EL (cell line): ENCODE results near the gene GPR107.

Source experiments
- DNase-seq: peaks from one replicate; pipeline ENCODE4 v3.0.0-alpha.2; 2016

Gene GPR107

DNA sequence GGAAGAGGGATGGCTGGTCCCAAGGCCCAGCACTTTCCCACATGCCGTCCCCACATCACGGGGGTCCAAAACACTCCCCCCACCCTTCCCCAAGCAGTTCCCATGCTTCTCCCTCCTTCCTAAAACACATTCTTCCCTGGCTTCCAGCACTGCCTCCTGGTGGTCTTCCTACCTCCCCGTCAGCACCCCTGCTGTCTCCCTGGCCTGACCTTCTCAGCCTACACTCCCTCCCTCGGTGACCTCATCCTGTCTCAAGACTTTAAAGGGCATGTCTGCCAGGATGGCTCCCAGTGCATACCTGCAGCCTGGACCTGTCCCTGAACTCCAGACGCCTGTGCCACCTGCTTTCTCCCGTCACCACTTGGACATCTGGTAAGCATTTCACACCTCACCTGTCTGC is 114.2 kb downstream of the GPR107 start:
- DNase-seq: no peak

DNA sequence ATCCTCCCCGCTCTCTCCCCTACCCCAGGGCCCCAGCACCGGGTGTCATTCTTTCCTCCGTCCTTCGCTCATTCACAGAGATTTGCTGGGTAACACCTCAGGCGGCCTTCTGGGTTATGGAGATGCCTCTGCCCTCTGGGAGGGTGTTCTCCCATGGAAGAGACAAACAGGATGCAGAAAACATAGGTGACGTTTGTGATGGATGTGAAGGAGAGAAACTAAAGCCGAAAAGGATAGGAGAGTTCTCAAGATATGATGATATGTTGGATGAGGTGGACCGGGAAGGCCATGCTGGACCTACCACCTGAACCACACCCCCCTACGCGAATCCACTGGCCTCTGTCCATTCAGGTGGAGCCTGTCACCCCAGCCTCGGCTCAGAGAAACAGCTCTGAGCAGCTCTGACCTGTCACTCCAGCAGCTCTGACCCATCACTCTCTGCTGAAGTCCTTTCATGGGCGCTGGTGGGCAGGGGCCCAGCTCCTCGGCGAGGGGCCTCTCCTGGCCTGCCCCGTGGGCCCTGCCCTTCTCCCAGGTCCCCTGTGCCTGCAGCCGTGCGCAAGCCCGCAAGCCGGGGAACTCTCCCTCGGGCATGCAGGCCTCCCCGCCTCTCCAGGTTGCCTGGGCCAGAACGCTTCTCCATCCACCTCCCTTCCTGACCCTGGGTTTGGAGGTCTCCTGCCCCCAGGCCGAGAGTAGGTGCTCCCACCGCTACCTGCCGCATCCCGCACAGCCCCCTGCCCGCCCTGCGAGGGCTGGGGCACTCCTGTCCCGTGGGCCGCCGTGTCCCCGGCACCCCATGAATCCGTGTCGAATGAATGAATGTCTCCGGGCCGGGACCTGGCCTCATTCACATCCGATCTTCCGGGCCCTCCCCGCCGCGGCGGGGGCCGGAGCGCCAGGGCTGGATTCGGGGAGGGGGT is 117.8 kb downstream of the GPR107 start:
- no peak for DNase-seq

DNA sequence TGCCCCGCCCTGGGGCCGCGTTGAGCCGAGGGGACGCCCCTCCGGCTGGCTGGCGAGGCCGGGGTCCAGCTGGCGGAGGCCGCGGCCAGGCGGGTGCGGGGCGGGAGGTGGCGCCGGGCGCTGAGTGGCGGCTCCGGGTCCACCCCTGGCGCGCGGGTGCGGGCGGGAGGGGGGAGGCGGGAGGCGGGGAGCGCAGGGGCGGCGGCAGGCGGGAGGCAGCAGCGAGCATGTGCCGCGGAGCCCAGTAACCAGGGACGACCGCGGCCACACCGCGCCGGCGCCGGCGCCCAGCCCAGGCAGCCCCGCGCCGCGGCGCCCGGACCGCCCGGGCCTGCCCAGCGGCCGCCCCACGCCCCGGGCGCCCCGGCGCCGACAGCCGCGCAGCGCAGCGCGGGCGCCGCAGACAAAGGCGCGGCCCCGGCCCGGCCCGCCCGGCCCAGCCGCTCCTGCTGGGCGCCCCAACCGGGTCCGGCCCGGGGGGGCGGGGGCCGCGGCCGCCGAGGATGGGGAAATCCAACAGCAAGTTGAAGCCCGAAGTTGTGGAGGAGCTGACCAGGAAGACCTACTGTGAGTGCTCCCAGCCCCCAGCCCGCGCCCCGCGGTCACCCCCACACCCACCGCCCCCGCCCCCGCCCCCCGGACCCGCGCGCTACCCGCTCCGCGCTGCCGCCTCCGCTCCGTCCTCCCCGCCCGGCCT is 118.6 kb downstream of the GPR107 start, which contains the start of gene NCS1:
Gene NCS1, plus strand, starts transcription at position 244 of the 697 bp plus-strand sequence. Its CDS starts 260 bp downstream, at position 504.
- peak; percentile 74 for DNase-seq

DNA sequence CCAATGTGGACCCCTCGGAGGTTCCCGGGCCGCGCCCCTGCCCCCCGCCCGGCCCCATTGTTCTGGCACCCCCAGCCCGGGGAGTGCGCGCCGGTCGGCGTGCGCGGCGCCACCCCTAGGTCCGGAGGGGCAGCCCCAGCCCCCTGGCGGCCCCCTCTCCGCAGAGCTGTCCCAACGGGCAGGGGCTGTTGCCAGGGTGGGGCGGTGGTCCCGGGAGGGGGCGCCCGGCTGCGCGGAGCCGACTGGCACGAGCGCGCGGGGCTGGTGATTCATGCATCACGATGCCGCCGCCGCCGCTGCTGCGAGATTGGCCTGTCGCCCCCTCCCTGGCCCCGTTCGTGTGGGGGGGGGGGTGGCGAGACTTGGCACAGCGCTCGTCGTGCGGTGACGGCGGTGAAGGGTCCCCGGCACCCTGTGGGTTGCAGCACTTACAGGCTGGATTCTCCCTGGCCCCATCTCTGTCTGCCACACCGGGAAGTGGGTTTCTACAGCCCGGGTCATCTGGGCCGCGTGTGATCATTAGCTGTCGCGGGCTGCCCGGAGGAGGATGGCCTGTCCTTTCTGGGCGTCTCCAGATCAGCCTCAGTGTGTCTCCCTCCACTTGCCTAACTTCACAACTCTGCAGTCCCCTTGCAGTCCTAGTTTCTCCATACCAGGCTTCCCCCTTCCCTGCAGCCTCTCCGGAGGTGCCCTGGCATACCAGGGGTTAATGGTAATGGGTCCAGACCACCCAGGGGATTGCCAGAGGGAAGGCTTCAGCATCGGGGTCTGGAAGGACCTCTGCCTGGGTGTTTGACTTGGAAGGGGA is 119.4 kb downstream of the GPR107 start:
- peak; percentile 37 for DNase-seq

DNA sequence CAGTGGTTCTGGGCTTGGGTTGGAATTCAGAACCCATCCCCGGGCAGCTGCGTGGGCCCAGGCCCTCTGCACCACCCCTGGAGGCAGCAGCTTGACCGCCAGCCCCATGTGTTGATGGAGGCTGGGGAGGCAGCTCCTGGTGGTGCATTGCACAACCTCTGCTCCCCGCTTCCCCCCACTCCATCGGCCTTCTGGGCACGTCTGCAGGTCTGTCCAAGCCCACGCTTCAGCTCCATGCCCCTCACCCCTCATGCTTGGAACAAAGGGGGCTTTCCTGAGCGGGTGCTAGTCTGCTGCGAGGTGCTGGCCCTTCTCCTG is 119.9 kb downstream of the GPR107 start:
- peak; percentile 40 for DNase-seq

DNA sequence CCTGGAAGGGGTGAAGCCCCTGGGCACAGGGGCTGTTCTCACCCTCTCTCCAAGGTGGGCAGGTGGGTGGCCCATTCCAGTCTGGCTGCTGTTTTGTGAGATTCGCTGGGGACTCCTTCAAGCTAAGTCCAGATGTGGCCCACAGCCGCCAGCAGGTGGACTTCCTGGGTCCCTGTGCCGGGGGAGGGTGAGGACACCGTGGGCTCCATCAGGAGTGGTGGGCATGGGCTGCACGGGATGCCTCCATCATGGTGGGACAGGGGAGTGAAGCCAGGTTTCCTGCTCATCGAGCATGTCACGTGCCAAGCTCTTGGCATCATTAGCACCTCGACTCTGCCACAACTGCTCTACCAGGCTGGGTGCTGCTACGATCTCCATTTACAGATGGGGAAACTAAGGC is 120.3 kb downstream of the GPR107 start:
- DNase-seq: no peak

DNA sequence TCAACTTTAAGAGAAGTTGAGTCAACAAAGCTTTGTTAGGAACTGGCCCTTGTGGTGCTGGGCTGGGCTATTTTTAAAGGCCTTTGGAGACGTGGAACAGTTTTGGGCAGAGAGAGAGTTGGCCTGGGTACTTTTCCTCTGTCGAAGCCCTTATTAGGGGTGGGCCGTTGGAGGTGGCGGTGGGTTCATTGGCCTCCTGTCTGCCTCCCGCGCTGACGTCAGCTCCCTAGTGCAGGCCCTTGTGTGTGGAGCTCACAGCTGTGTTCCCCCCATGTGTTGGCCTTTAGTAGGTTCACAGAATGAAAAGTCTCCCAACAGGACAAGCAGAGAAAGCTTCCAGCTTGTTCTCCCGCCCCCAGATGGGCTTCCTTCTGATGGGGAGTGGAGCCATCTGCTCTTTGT is 121.2 kb downstream of the GPR107 start:
- DNase-seq: no peak

DNA sequence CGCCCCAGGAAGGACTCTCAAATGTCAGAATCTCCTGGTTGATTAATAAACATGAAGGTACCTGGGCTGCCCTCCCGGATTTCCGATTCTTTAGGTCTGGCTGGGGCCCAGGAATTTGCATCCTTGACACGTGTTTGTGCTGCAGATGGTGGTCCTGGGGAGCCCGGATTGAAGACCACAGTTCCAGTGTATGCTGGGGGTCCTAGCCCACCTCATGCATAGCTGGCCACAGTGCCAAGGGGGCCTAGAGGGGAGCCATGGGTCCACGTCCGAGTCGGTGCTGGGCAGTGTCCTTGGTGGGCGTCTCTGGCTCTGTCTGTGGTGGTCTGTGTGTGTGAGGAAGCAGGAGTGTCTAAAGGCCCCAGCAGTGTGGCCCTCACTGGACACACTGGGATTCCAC is 121.6 kb downstream of the GPR107 start:
- DNase-seq: no peak

DNA sequence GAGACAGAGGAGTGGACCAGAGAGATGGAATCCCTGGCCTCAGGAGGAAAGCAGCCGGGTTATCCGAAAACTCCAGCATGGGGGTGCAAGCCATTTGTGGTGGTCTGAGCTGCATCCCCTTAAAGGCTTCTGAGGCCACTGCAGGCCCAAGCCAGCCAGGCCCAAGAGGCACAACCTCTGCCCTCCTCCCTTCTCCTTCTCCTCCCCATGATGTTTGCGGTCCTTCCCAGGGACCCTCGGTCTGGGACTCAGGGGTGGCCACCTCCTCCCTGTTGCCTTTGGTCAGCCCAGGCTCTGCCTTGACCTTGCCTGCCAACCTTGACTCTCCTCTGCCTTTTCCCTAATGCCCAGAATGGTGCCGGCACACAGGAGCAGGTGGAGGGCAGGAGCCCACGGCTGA is 123.1 kb downstream of the GPR107 start:
- DNase-seq: no peak

DNA sequence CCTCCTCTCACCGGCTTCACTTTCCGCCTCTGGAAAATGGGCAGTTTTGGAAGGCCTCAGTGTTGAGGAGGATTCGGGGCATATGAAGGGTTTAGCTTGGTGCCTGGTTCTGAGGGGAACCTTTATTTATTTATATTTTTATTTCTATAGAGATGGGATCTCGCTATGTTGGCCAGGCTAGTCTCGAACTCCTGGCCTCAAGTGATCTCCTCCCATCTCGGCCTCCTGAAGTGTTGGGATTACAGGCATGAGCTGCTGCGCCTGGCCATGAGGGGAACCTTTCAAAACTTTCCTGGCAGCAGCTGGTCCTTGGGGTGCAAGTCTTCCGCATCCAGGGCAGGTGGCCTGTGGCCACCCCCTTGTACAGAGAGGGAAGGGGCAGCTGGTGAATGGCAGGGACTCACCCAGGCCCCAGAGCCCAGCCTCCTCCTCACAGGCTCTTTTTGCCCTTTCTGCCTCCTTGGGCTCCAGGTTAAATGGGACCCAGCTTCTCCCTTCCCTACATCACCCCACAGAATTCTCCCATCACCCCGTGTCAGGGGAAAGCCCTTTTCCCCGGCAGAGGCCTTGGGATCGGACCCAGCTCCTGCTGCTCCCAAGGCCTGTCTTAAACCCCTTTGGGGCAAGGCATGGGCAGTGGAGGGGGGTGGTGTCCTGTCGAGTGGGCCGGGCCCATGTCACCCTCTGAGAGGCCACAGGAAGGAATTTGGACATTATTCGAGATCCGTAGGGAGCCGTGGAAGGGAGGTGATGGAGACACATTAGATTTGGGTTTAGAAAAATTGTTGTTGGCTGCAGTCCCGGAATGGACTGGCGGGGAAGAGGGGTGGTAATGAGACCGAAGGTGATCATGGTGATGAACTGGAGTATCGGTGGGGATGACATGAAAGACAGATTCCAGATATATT is 124.4 kb downstream of the GPR107 start:
- no peak for DNase-seq

DNA sequence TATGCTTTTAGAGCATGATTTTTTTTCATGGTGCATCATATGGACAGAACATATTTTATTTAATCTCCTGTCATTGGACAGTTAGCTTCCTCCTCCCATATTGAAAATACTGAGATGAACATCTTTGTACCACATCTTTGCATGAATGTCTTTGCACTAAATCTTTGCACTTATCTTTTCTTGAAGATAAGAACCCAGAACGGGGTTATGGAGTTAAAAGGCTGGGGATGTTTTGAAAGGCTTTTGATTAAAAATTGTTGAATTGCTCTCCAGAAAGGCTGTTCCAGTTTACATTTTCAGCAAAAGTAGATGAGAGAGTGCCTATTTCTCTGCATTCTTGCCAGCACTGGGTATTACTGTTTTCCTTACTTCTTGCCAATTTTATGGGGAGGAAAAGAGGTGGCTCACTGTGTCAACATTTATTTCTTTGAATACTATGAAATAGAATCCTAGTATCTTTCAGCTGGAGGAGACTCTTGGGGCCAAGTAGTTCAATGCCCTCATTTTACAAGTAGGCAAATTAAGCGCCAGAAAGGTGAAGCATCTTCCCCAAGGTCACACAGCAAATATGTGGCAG is 125.7 kb downstream of the GPR107 start:
- no peak for DNase-seq

DNA sequence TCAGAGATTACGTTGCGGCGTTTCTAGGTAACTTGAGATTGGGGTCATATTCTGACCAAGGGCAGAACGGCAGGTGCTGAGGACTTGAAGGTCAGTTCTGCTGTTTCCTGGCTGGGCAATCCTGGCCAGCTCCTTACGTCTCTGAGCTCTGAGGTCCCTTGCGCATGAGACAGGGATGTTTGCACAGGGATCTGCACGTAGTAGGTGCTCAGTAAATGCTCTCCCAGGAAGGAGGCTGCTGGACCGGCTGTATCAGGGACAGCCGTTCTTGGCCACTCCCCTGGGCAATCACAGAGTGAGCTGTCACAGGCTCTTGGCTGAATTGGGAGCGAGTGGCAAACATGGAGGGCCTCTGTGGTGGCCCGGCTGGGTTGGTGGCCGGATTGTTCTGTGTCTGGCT is 126.8 kb downstream of the GPR107 start:
- DNase-seq: no peak

DNA sequence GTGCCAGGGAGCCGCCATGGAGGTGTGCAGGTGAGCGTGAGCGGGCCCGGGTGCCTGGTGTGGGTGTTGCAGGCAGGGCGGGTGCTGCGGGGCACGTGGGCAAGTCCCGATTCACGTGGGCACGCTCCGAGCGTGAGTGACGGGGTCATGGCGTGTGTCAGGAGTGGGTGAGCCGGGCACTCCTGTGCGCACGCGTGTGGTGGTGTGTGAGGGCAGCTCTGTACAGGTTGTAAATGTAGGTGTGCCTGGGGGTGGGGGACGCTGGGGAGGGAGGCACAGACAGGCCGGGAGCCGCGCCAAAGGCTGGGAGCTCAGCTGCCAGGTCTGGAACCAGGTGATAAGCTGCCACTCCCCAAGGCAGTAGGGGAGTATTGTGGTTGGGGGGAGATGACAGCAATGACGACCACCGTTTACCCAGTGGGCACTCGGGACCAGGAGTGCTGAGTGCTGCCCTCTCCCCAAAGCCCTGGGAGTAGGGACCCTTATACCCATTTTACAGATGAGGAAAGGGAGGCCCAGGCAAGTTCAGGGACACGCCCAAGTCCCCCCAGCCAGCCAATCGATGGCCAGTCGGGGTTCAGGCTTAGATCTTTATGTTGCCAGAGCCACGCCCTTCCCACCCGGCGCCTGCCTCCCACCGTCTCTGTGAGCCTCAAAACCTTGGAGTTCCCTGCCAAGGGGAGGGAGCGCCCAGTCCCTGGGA is 128.1 kb downstream of the GPR107 start:
- no peak for DNase-seq

DNA sequence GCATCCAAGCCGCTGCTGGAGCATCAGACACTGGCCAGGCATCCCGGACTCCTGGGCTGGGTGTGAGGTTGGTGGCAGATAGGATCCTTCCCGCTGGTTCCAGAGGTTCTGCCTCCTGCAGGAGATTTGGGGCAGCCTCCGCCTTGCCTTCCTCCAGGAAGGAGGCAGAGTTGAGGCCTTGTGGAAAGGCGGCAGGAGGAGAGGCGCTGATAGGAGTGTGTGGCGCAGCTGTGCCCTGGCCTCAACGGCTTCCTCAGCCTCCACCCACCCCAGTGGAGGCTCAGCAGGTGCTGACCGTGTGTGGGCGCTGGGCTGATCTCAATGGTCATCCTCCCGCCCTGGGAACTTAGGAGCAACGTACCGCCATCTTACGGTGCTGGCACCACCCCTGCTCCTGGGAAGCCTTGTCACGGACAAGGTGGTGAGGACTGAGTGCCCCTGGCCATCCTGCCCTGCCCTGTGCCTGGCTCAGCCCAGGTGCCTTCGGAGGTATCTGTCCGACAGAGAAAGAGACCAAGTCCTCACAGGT is 128.7 kb downstream of the GPR107 start:
- no peak for DNase-seq

DNA sequence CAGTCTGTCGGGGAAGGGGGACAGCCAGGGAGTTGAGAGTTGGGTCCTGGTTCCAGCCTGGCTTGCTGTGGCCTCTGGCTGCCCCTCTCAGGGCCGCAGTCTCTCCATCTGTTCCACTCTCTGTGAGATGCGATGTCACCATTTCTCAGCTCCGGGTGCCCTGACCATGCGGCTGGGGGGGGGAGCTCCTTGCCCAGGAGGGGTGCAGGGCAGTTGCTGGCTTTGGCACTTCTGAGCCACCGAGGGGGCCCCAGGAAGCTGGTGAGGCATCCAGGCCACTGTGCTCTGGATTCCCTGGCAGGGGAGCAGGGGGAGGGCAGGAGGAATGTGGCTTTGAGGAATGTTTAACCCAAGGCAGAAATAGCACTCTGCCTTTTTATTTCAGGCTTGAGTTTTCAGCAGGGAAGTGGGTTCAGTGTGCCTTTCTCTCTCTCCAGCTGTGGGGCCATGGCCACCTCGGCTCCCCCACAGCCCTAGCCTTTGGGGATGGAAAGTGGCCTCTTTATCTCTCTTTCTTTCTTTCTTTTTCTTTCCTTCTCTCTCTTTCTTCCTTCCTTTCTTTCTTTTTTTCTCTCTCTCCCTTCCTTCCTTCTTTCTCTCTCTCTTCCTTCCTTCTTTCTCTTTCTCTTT is 129.5 kb downstream of the GPR107 start:
- DNase-seq: peak; percentile 89

DNA sequence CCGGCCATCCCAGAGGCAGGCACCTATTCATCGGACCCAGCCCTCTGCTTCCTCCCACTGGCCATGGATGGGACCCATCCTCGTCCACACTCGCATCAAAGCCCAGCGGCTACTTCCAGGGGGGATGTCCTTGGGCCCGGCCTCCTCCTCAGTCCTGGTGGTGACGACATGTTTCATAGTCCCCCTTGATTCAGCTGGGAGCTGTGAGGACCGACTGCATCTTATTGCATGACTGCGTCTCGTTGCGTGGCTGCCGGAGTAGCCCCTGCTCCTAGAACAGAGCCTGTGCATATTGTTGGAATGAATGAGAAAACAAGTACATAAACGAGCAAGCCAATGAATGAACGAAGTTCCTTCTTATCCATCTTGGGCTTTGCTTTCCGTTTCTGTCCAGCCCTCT is 131.3 kb downstream of the GPR107 start:
- no peak for DNase-seq

DNA sequence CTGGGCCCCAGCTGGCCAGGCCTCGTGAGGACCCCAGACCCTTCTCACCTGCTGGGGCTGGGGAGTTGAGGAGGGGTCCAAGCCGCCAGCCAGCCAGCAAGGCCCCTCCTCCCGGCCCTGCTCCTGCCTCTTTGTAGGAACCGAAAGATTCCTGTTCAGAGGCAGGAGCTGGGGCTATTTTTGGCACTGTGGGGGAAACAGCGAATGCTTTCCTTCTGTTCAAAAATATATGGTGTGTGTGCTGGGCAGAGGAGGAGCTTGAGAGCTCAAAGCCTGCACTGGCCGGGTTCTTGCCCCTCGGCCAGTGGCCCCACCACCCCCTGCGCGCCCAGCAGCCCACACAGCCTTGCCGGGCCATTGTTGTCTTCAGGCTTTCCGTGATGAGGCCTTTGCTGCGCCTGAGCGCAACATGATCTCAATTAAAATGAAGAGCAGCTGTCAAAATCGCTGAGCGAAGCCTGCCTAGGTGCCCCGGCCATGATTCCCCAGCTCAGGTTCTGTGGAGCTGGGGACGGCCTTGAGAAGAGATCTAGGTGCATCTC is 131.9 kb downstream of the GPR107 start:
- DNase-seq: no peak

DNA sequence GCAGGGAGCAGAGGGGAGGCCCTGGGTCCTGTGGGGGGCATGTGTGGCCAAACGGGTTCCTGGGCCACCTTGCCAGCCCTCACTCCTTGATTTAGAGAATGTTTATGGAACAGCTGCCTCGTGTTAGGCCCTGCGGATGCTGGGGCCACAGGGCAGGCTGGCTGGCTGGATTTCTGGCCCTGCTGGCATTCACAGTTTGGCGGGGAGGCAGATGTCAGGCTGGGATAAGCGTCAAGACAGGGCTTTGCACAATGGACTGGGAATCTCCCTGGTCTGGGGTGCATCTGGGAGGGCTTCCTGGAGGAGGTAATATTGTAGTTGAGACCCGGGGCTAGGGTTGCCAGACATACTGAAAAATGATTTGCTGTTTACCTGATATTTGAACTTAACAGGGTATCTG is 132.3 kb downstream of the GPR107 start:
- no peak for DNase-seq

DNA sequence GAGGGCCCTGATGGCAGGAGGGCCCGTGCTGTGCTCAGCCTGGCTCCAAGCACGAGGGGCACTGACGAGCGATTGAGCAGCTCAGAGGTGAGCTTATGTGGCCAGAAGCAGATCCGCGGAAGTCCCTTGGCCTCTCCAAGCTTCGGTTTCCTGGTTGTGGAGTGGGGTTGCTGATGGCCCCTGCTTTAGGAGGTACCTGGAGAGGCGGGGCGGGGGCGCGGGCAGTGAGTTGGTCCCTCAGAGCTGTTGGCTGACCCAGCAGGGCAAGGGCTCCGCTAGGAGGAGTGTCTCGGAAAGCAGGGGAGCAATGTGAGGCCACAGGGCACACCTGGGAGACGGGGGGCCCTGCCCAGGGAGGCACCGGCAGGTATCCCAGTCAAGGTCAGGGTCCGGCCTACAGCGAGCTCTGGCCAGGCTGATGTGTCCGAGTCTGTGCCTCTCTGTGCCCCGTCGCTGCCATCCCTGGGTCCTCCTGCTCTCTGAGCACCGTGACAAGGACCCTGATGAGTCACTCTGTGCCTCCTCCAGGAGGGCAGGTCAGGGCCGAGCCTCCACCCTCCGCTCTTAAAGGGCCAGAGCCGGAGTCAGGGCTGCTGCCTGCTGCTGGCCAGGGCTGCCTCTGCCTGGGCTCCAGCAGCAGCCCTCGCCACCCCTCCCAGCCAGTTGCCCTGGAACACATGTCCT is 133.3 kb downstream of the GPR107 start:
- DNase-seq: peak; percentile 73

DNA sequence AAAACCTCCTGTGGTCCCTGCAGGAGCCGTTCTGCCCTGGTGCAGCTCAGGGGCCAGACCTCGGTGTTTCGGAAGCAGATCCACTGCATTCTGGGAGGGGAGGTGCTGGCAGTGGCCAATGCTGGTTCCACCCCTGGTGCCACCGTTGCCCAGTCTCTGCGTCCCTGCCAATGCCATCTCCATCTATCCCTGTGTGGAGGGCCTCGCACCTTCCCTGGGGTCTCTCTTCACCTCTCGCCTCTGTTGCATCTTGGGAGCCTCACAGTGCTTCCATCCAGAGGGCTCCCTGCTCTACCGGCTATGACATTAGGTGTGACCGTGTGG is 133.8 kb downstream of the GPR107 start:
- DNase-seq: no peak
